Measurements from ENCODE around the gene MYH1.

The MYH1 gene

DNA sequence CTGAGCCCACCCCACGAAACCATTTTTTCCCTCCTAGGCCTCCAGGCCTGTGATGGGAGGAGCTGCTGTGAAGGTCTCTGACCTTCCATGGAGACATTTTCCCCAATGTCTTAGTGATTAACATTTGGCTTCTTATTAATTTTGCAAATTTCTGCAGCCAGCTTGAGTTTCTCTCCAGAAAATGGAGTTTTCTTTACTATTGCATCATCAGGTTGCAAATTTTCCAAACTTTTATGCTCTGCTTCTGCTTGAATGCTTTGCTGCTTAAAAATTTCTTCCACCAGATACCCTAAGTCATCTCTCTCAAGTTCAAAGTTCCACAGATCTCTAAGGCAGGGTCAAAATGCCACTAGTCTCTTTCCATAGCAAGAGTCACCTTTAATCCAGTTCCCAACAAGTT is 36.1 kb downstream of the MYH1 start:
- DNase-seq (ENCODE audit: low read depth in 2 of 2): no peak

DNA sequence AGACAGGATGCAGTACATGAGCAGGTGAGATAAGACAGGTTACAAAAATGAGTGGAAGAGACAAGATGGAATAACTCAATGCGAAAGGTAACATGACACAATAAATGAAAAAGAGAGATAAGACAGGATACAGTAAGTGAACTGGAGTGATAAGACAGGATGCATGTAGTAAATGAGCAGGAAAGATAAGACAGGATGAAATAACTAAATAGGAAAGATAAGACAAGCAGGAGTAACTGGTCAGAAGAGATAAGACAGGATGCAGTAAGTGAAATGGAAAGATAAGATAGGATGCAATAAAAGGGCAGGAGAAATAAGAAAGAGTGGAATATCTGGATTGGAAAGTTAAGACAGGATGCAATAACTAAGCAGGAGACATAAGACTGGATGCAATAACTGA is 40.6 kb downstream of the MYH1 start:
- no peak for DNase-seq (ENCODE audit: low read depth in 2 of 2)

- no peak for DNase-seq (ENCODE audit: low read depth in 2 of 2)
These were observed 43.8 kb downstream of the MYH1 start for GRCh38 chr17:10474536-10474935.

GRCh38 chr17:10471858-10472257 is 46.5 kb downstream of the MYH1 start:
- DNase-seq (ENCODE audit: low read depth in 2 of 2): no peak

GRCh38 chr17:10469459-10469858 is 48.9 kb downstream of the MYH1 start, which contains the start of gene MYH4:
Gene MYH4 (minus strand): TSS chr17:10469559. CDS start chr17:10466745, 2,814 bp downstream.
- DNase-seq (ENCODE audit: low read depth in 2 of 2): no peak

DNA sequence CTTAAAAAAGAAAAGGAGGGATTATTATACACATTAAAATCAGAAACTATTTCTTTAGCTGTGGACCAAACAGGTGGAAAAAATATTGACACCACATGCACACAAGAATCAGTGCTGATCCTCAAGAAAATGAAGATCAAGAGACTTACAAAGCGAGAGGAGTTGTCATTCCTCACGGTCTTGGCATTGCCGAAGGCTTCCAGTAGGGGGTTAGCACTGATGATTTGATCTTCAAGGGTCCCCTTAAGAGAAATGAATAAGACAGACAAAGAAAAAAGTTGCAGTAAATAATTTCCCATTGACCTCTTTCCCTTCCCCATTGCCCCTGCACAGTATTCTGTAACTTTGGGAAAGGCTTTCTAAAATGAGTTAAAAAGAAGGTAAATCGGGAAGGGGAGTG is 54.9 kb downstream of the MYH1 start:
- DNase-seq (ENCODE audit: low read depth in 2 of 2): no peak

- no peak for DNase-seq (ENCODE audit: low read depth in 2 of 2)
These were observed 58.3 kb downstream of the MYH1 start for GRCh38 chr17:10460062-10460461.

DNA sequence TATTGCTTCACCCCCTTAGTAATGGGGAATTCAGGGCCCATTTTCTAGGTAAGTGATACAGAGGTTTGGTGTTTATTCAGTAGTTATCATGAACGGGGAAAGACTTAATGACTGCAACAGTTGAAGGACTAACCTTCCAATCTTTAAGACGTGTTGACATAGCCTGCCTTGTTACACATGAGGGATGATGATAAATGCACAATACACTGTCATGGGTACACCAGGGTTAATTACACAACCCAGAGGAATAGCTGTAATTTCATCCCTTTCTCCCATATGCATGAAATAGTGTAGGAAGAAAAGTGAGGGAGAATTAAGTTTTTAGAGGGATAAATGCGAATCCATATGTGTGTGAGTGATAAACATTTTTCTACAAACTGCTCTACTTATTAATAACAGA is 59.6 kb downstream of the MYH1 start:
- no peak for DNase-seq (ENCODE audit: low read depth in 2 of 2)

DNA sequence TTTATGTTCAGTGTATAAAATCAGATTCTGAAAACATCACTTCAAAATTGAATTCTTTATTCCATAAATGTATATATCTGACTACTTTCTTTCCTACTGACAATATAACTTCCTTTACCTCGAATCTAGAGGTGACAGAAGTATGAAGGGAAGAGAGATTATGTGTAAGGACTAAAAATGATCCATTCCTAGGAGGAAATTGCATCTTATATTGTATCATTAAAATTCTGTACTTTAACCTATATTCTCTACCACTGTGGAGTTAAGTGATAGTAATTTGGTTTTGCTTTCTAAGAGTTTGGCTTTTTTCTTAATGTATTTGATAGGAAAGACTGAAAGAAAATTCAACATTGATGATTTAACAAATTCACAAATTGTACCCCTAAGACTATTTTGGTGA is 60.4 kb downstream of the MYH1 start:
- no peak for DNase-seq (ENCODE audit: low read depth in 2 of 2)

DNA sequence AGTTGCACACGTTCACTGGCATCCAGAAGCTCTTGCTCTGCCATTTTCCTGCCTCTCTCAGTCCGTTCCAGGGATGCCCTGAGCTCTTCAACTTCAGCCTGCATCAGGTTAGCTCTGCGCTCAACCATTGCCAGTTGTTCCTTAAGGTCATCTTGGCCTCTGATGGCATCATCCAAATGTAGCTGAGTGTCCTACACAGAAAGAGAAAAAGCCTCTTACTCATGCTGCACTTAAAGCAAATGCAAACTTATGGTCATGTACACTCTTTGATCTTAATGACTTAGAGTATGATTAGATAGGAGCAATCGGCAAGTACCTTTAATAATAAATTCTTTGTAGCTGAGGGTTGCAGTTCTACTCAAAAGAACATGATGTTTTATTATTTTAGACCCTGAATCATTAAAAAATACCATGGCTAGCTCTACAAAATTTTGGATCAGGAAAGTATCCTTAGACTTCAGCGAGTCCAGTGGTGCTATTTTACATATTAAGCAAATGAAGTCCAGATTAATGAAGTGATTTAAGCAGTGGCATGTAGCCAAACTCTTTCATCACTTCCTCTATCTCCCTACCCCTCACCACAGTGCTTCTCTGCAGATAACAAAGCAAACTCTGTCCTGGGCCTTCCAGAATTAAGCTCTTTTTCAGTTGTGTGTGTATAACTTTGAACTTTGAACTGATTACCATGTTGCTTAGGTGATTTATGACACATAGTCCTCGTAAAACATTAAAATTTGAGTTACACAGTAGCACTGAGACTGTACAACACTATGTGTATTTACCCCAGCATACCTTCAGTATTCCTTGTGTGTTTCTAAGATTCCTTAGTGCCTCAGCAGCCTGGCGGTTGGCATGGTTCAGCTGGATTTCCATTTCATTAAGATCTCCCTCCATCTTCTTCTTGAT is 71.1 kb downstream of the MYH1 start:
- DNase-seq (ENCODE audit: low read depth in 2 of 2): no peak

All from stimulated activated CD8-positive, alpha-beta memory T cell treated with anti-CD3 and anti-CD28 coated beads, Interleukin-7, amount 100 ng/mL, for 4 hours (primary cell).